Endothelial cell of umbilical vein (primary cell): Measurements from ENCODE around the gene ALOX15B. TPM values are rescaled to one million over a fixed set of nuclear protein-coding genes. Genes with fewer than 3 reads are reported as not detected.

Experiments
- BruUV-seq: library from RNA; stranded (reverse); fragments of 400-500 nt; replicated peaks from 2 replicates; lab custom pipeline; 2021; lab: Mats Ljungman, UMichigan
- CTCF ChIA-PET: fragments of 300-600, 350-600 bp; sonication (Branson Sonifier 250); formaldehyde crosslinking; loops from one replicate; lab custom pipeline; 2021; ENCODE audit warnings: antibody characterized with exemption, inconsistent platforms; lab: Charles Lee
- POLR2A ChIA-PET: fragments of 300-600, 350-600 bp; sonication (Branson Sonifier 250); formaldehyde crosslinking; loops from one replicate; lab custom pipeline; 2021; ENCODE audit warnings: antibody characterized with exemption, inconsistent platforms; lab: Charles Lee
- DNase-seq: peaks from one replicate; pipeline ENCODE4 v3.0.0-alpha.2; 2011; ENCODE audit warnings: low read depth, low spot score
- FAIRE-seq: peaks from 2 replicates; lab custom pipeline; 2011; peaks lifted over from hg19 to GRCh38; lab: Jason Lieb, UNC
- H2AFZ ChIP-seq: 2 replicates; pipeline ENCODE4 v1.6.0; 2012; ENCODE audit warnings: low read depth, low read length, control low read depth, inconsistent platforms
- H3K27ac ChIP-seq: 2 replicates; pipeline ENCODE4 v1.5.1; 2011; ENCODE audit warnings: low read depth, mild to moderate bottlenecking, control low read depth, low read length, moderate library complexity; ENCODE audit not compliant: insufficient read depth
- H3K27me3 ChIP-seq, 2 experiments: 2 replicates each; pipeline versions ENCODE4 v1.6.0 to v1.6.1; 2011; ENCODE audit warnings: low read length in 2 of 2, mixed read lengths in 1 of 2; ENCODE audit not compliant: control insufficient read depth in 2 of 2, insufficient read depth in 2 of 2
- H3K36me3 ChIP-seq, 2 experiments: 2 replicates in 1 of 2; 3 replicates in 1 of 2; pipeline ENCODE4 v1.5.1; 2011; ENCODE audit warnings: low read length in 2 of 2, mild to moderate bottlenecking in 1 of 2, moderate library complexity in 1 of 2; ENCODE audit not compliant: control insufficient read depth in 2 of 2, insufficient read depth in 2 of 2; ENCODE audit errors: extremely low read depth in 1 of 2
- H3K4me1 ChIP-seq: 3 replicates; pipeline ENCODE4 v1.5.1; 2011; ENCODE audit warnings: mild to moderate bottlenecking, low read length; ENCODE audit not compliant: control insufficient read depth, insufficient read depth; ENCODE audit errors: extremely low read depth
- H3K4me2 ChIP-seq: 2 replicates; pipeline ENCODE4 v1.6.1; 2011; ENCODE audit warnings: low read length, control low read depth, mixed read lengths; ENCODE audit not compliant: insufficient read depth
- H3K4me3 ChIP-seq, 3 experiments: fragments of 200-600 bp in 1 of 3; sonication (generic), shearing (Covaris generic) in 1 of 3; replicated peaks in 1 of 3; 2 replicates each; pipeline ENCODE4 v1.5.1; 2011 to 2016; ENCODE audit warnings: control low read depth in 3 of 3, low read length in 3 of 3, mild to moderate bottlenecking in 2 of 3, inconsistent platforms in 1 of 3, low read depth in 1 of 3, moderate library complexity in 1 of 3; ENCODE audit not compliant: insufficient read depth in 1 of 3
- H3K79me2 ChIP-seq: 2 replicates; pipeline ENCODE4 v1.6.0; 2012; ENCODE audit warnings: low read length, inconsistent platforms; ENCODE audit not compliant: control insufficient read depth, insufficient read depth
- H3K9ac ChIP-seq: replicated peaks from 2 replicates; pipeline ENCODE3; 2011; ENCODE audit warnings: low read length, control low read depth; ENCODE audit not compliant: insufficient read depth; ENCODE audit errors: extremely low read depth
- H3K9me1 ChIP-seq: replicated peaks from 3 replicates; pipeline ENCODE4 v1.6.0; 2011; ENCODE audit warnings: mild to moderate bottlenecking, low read length; ENCODE audit not compliant: control insufficient read depth, insufficient read depth; ENCODE audit errors: extremely low read depth
- H3K9me3 ChIP-seq: replicated peaks from 2 replicates; pipeline ENCODE4 v1.5.1; 2012; ENCODE audit warnings: low read length, inconsistent platforms; ENCODE audit not compliant: control insufficient read depth, insufficient read depth
- H4K20me1 ChIP-seq: replicated peaks from 2 replicates; pipeline ENCODE3; 2011; ENCODE audit warnings: mild to moderate bottlenecking, low read length; ENCODE audit not compliant: control insufficient read depth, insufficient read depth; ENCODE audit errors: extremely low read depth
- EZH2 ChIP-seq: IDR thresholded peaks from 2 replicates; pipeline ENCODE4 v1.6.1; 2012; ENCODE audit warnings: borderline replicate concordance, low read depth, mild to moderate bottlenecking, moderate library complexity, low read length, inconsistent platforms; ENCODE audit not compliant: severe bottlenecking
- FOS ChIP-seq: IDR thresholded peaks from 2 replicates; pipeline ENCODE4 v1.6.1; 2011; ENCODE audit warnings: mild to moderate bottlenecking, low read length, moderate library complexity, borderline replicate concordance; ENCODE audit not compliant: insufficient read depth
- GATA2 ChIP-seq: IDR thresholded peaks from 2 replicates; pipeline ENCODE4 v1.7.0; 2011; ENCODE audit warnings: low read depth, mild to moderate bottlenecking, moderate library complexity, mixed read lengths, low read length; ENCODE audit not compliant: insufficient read length, insufficient read depth
- JUN ChIP-seq: IDR thresholded peaks from 2 replicates; pipeline ENCODE4 v1.6.1; 2011; ENCODE audit warnings: borderline replicate concordance, low read depth; ENCODE audit not compliant: insufficient read length, insufficient read depth
- MYC ChIP-seq: IDR thresholded peaks from one replicate; pipeline ENCODE4 v1.6.1; 2011; ENCODE audit warnings: mild to moderate bottlenecking, low read depth, low read length
- POLR2A ChIP-seq: IDR thresholded peaks from 2 replicates; pipeline ENCODE4 v1.6.1; 2012; ENCODE audit warnings: low read depth, mild to moderate bottlenecking, control low read depth, low read length
- POLR2AphosphoS5 ChIP-seq: IDR thresholded peaks from 2 replicates; pipeline ENCODE4 v1.6.1; 2012; ENCODE audit warnings: low read depth, mild to moderate bottlenecking, control low read depth, low read length, moderate library complexity; ENCODE audit not compliant: insufficient read depth
- dilution Hi-C: fragments of 300-500 bp; cut with MboI; formaldehyde crosslinking; loops from one replicate; pipeline ENCODE4 v1.15.0; 2019; ENCODE audit warnings: low sequenced_read_pairs; ENCODE audit not compliant: extremely low pct_ligation_motif_present
- intact Hi-C: fragments of 100-400 bp; cut with micrococcal nuclease; formaldehyde crosslinking; loops from one replicate; pipeline ENCODE4 v1.10.0; 2022
- polyA plus RNA-seq, 4 experiments: library from polyadenylated mRNA; depleted of rRNA in 3 of 4; stranded (reverse) in 3 of 4; unstranded in 1 of 4; fragments of >200 nt; gene quantifications; 2 replicates each; pipeline versions ENCODE4 v1.2.1 to v1.2.3, GENCODE V29; 2011 to 2012; ENCODE audit warnings: missing spikeins in 1 of 4
- total RNA-seq: library from RNA; stranded (reverse); gene quantifications from 2 replicates; pipeline ENCODE4 v1.2.3, GENCODE V29; 2021
- TF ChIP-seq, protein P1 (sequence below): IDR thresholded peaks from 2 replicates; pipeline ENCODE4 v1.6.1; 2011; ENCODE audit not compliant: insufficient read depth, insufficient read length
- TF ChIP-seq, protein P2 (sequence below), 2 donors: IDR thresholded peaks; 1 replicate in 1 of 2; 2 replicates in 1 of 2; pipeline ENCODE4 v1.5.1; 2011; ENCODE audit warnings: low read length in 2 of 2, mild to moderate bottlenecking in 2 of 2, moderate library complexity in 2 of 2, control low read depth in 1 of 2, inconsistent platforms in 1 of 2, low read depth in 1 of 2; ENCODE audit not compliant: insufficient read depth in 1 of 2; ENCODE audit errors: extremely low read depth in 1 of 2

ALOX15B gene
- total and polyA plus RNA-seq, 2 donors (not counting 3 experiments of a cell fraction or from before 2014, with no cell fraction given) = not detected

GRCh38 chr17:8066841-8067775 lies 28.2 kb downstream of the ALOX15B start:
- Histone ChIP-seq H3K9me1 (no peaks in the 10 kb centered on the region), H3K27ac (no peak overlapping the region), H3K9me3 (no peaks in the 10 kb centered on the region), H3K4me1 (peaks cover 8% of the 10 kb centered on the region), H2AFZ (no peak overlapping the region), H3K9ac (no peak overlapping the region), H4K20me1 (no peaks in the 10 kb centered on the region), H3K4me2 (no peak overlapping the region), H3K4me3 (no peak overlapping the region), H3K27me3 (peaks cover 29 to 38% of the 10 kb centered on the region in 2 experiments), H3K79me2 (no peaks in the 10 kb centered on the region), H3K36me3 (no peaks in the 10 kb centered on the region)
- no peak for FAIRE-seq
- TF ChIP-seq FOS (no peak), EZH2 (no peak), GATA2 (no peak), POLR2AphosphoS5 (no peak), JUN (no peak), MYC (no peak), POLR2A (no peak)
- TF ChIP-seq, protein P1, sequence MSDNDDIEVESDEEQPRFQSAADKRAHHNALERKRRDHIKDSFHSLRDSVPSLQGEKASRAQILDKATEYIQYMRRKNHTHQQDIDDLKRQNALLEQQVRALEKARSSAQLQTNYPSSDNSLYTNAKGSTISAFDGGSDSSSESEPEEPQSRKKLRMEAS = no peak
- TF ChIP-seq, protein P2, sequence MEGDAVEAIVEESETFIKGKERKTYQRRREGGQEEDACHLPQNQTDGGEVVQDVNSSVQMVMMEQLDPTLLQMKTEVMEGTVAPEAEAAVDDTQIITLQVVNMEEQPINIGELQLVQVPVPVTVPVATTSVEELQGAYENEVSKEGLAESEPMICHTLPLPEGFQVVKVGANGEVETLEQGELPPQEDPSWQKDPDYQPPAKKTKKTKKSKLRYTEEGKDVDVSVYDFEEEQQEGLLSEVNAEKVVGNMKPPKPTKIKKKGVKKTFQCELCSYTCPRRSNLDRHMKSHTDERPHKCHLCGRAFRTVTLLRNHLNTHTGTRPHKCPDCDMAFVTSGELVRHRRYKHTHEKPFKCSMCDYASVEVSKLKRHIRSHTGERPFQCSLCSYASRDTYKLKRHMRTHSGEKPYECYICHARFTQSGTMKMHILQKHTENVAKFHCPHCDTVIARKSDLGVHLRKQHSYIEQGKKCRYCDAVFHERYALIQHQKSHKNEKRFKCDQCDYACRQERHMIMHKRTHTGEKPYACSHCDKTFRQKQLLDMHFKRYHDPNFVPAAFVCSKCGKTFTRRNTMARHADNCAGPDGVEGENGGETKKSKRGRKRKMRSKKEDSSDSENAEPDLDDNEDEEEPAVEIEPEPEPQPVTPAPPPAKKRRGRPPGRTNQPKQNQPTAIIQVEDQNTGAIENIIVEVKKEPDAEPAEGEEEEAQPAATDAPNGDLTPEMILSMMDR (IDR thresholded peaks at IDR 0.05; ENCODE audit: extremely low read depth in 1 of 2, insufficient read depth in 1 of 2, low read depth in 1 of 2, low read length in 2 of 2) = no peak
- no peak for DNase-seq
- dilution Hi-C loops (no loop called here), intact Hi-C loops (no loop called here)
- CTCF ChIA-PET = no interaction called here
- no TSS peak for BruUV-seq
- POLR2A ChIA-PET = no interaction called here
